Uterus (tissue), 4 donors: ENCODE measurements around the gene SH3PXD2A. TPM values are rescaled to one million over a fixed set of nuclear protein-coding genes. Genes with fewer than 3 reads are reported as not detected.
A peak's percentile ranks its signal among the peaks of the same experiment; 100 is the strongest.
"Not testable (repeated sequence)": the region's sequence is repeated elsewhere in the genome, so short reads cannot be mapped to it uniquely, and the experiment has no call there.

Source experiments
- DNase-seq, 2 donors: peaks; one replicate each; pipeline ENCODE4 v3.0.0-alpha.2; 2019 to 2020
- H3K27ac ChIP-seq, 2 donors: fragments of 200-600 bp; sonication (generic); 1 replicate in 1 of 2; 2 replicates in 1 of 2; pipeline ENCODE4 v1.5.1; 2016 to 2018
- H3K27me3 ChIP-seq, 2 donors: fragments of 200-600 bp; sonication (generic); one replicate each; pipeline ENCODE4 v1.5.1; 2018 to 2019; ENCODE audit warnings: control low read depth in 1 of 2
- H3K36me3 ChIP-seq, 2 donors: fragments of 200-600 bp; sonication (generic); one replicate each; pipeline ENCODE4 v1.5.1; 2019; ENCODE audit warnings: control low read depth in 1 of 2
- H3K4me1 ChIP-seq, 2 donors: fragments of 200-600 bp; sonication (generic); one replicate each; pipeline ENCODE4 v1.5.1; 2018 to 2019; ENCODE audit warnings: control low read depth in 1 of 2
- H3K4me3 ChIP-seq, 2 donors: fragments of 200-600 bp; sonication (generic); 1 replicate in 1 of 2; 2 replicates in 1 of 2; pipeline ENCODE4 v1.5.1; 2018 to 2019; ENCODE audit warnings: mild to moderate bottlenecking in 1 of 2
- H3K9me3 ChIP-seq, 2 donors: fragments of 200-600 bp; sonication (generic); one replicate each; pipeline ENCODE4 v1.5.1; 2019; ENCODE audit warnings: control low read depth in 1 of 2
- POLR2A ChIP-seq, 2 donors: fragments of 450-650 bp; IDR thresholded peaks; one replicate each; pipeline ENCODE4 v1.6.1; 2016; ENCODE audit warnings: antibody characterized with exemption in 2 of 2, mild to moderate bottlenecking in 1 of 2, moderate library complexity in 1 of 2
- intact Hi-C: fragments of 100-400 bp; cut with DNase I; formaldehyde crosslinking; loops from one replicate; pipeline ENCODE4 v1.15.1; 2023; ENCODE audit warnings: low total_unique reads
- total RNA-seq, 4 donors: library from RNA; depleted of rRNA in 3 of 4; stranded (reverse); fragments of >200 nt in 3 of 4; gene quantifications; one replicate each; pipeline versions ENCODE4 v1.1.0 to v1.2.4, GENCODE V29; 2014 to 2023
- TF ChIP-seq, protein P1 (sequence below), 4 experiments: fragments of 200-600 bp in 2 of 4; fragments of 450-650 bp in 2 of 4; sonication (generic) in 2 of 4; IDR thresholded peaks; one replicate each; pipeline ENCODE4 v1.5.1; 2016 to 2019; ENCODE audit warnings: antibody characterized with exemption in 4 of 4, mild to moderate bottlenecking in 2 of 4, moderate library complexity in 1 of 4
- donor health status: DM: yes; HTN: yes; CAD: no.

The SH3PXD2A gene
- total RNA-seq, 4 donors from 2014 or later = 12.6 to 117 (median 46.6) TPM

DNA sequence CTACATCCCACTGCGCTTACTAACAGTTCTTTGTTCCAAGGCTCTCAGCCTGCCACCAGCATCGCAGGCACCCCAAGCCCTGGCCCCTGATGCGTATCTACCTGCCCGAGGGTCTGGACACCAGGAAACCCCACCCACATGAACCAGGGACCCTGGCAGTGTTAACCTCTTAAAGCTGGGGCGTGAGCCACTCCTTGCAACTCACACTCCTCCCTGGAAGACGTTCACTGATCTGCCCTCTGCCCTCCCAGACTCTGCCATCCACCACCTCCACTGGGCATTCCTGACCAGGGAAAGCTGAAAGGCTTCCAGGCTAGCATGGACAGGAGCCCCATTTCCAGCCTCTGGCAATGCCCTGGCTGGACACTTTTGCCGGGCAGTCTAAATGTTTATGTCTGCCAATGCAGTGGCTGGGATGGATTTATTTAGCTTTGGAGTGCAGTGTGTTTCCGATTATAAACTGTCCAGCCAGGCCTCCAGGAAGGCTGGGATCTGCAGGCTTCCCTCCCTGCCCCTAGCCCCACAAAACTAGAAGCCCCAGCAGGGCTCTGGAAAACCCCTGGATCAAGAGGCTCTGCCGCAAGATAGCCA, 244.4 kb downstream of the SH3PXD2A start:
- no peak for DNase-seq
- no peaks in the 10 kb centered on the region for H3K36me3 ChIP-seq
- TF ChIP-seq, protein P1, sequence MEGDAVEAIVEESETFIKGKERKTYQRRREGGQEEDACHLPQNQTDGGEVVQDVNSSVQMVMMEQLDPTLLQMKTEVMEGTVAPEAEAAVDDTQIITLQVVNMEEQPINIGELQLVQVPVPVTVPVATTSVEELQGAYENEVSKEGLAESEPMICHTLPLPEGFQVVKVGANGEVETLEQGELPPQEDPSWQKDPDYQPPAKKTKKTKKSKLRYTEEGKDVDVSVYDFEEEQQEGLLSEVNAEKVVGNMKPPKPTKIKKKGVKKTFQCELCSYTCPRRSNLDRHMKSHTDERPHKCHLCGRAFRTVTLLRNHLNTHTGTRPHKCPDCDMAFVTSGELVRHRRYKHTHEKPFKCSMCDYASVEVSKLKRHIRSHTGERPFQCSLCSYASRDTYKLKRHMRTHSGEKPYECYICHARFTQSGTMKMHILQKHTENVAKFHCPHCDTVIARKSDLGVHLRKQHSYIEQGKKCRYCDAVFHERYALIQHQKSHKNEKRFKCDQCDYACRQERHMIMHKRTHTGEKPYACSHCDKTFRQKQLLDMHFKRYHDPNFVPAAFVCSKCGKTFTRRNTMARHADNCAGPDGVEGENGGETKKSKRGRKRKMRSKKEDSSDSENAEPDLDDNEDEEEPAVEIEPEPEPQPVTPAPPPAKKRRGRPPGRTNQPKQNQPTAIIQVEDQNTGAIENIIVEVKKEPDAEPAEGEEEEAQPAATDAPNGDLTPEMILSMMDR (IDR thresholded peaks at IDR 0.05) = no peak
- no peak for TF ChIP-seq POLR2A (IDR thresholded peaks at IDR 0.05)
- H3K27me3 ChIP-seq = no peaks in the 10 kb centered on the region
- H3K9me3 ChIP-seq = no peaks in the 10 kb centered on the region
- intact Hi-C loops = no loop called here
- no peak overlapping the region for H3K4me3 ChIP-seq
- H3K4me1 ChIP-seq = peaks cover 3 to 5% of the 10 kb centered on the region in 2 donors
- H3K27ac ChIP-seq = peak overlapping the region in 1 of 2 donors; percentile 64

- intact Hi-C loops = no loop called here
- Histone ChIP-seq H3K9me3 (no peaks in the 10 kb centered on the region), H3K36me3 (no peaks in the 10 kb centered on the region), H3K27ac (peak overlapping the region; percentile 7 to 27), H3K4me3 (no peak overlapping the region), H3K4me1 (peaks cover 0 to 3% of the 10 kb centered on the region in 2 donors), H3K27me3 (no peaks in the 10 kb centered on the region)
- no peak for TF ChIP-seq POLR2A (IDR thresholded peaks at IDR 0.05)
- TF ChIP-seq, protein P1 (IDR thresholded peaks at IDR 0.05) = no peak
- DNase-seq = no peak
Observed at GRCh38 chr10:103610083-103610472, 245.3 kb downstream of the SH3PXD2A start.

DNA sequence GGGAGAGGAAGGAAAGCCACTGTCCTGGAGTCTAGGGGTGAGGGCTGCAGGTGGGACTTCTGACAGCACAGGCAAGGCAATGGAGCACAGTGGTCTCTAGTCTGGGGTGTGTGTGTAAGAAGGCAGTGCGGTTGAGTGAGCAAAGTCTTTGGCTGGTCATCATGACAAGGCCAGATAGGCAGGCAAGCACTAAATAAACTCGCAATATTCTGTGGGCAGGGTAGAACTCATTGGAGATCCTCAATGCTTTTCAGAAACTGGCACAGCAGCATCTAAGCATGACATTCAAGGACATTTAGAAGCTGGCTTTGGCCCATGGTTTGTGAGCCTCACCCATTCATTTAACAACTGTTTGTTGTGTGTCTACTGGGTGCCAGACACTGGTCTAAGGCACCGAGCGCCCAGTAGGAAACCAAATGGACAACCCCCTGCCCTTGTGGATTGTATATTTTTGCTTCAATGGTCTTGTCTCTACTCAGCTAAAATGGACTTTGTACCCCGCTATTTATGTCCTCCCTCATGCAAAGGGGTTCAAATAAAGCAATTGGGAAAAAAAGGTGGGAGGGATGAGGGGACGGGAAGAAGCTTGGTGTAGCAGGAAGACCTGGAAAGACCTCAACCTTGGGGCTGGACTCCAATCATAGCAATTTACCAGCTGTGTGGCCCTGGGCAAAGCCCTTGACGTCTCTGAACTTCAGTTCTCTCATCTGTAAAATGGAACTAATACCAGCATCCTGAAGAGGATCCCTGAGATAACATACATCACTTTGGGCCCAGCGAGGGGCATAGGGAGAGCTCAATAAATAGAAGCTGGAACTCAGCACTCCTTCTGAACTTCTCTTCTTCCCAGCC, 245.9 kb downstream of the SH3PXD2A start:
- peaks cover 0 to 3% of the 10 kb centered on the region in 2 donors for H3K4me1 ChIP-seq
- no peaks in the 10 kb centered on the region for H3K9me3 ChIP-seq
- no peaks in the 10 kb centered on the region for H3K27me3 ChIP-seq
- H3K4me3 ChIP-seq = no peak overlapping the region
- peak overlapping the region; percentile 8 to 27 for H3K27ac ChIP-seq
- intact Hi-C loops = no loop called here
- TF ChIP-seq, protein P1 (IDR thresholded peaks at IDR 0.05) = no peak
- TF ChIP-seq POLR2A (IDR thresholded peaks at IDR 0.05) = no peak
- no peak for DNase-seq
- H3K36me3 ChIP-seq = no peaks in the 10 kb centered on the region

- H3K27me3 ChIP-seq, intact Hi-C loops, H3K4me3 ChIP-seq, H3K9me3 ChIP-seq, H3K4me1 ChIP-seq, H3K36me3 ChIP-seq: not testable (repeated sequence)
- DNase-seq = peak in 1 of 2 donors; percentile 62
- H3K27ac ChIP-seq = peak overlapping the region; percentile 10 to 59
Observed at GRCh38 chr10:103608056-103608455, 247.3 kb downstream of the SH3PXD2A start.

DNA sequence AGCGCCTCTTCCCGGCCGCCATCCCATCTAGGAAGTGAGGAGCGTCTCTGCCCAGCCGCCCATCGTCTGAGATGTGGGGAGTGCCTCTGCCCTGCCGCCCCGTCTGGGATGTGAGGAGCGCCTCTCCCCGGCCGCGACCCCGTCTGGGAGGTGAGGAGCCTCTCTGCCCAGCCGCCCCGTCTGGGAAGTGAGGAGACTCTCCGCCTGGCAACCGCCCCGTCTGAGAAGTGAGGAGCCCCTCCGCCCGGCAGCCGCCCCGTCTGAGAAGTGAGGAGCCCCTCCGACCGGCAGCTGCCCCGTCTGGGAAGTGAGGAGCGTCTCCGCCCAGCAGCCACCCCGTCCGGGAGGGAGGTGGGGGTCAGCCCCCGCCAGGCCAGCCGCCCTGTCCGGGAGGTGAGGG, 248.3 kb downstream of the SH3PXD2A start:
- H3K27me3 ChIP-seq, H3K4me1 ChIP-seq, H3K4me3 ChIP-seq, H3K9me3 ChIP-seq, intact Hi-C loops, H3K36me3 ChIP-seq, DNase-seq: not testable (repeated sequence)
- H3K27ac ChIP-seq = peak overlapping the region in 1 of 2 donors; percentile 59

GRCh38 chr10:103606097-103606438, 249.3 kb downstream of the SH3PXD2A start:
- H3K27ac ChIP-seq = peak overlapping the region; percentile 45 to 66
- DNase-seq, H3K36me3 ChIP-seq, H3K4me3 ChIP-seq, H3K27me3 ChIP-seq, H3K9me3 ChIP-seq, H3K4me1 ChIP-seq, intact Hi-C loops: not testable (repeated sequence)
